HFFc6 (cell line): ENCODE measurements around the gene PPP2R2B. TPM values are rescaled to one million over a fixed set of nuclear protein-coding genes. Genes with fewer than 3 reads are reported as not detected.

Experiments used
- DNase-seq: peaks from one replicate; pipeline ENCODE4 v3.0.0-alpha.2; 2018
- H3K27ac Mint-ChIP-seq: 2 replicates; pipeline ENCODE4 v1.8.0; 2020; ENCODE audit warnings: mild to moderate bottlenecking, mixed read lengths
- H3K27me3 Mint-ChIP-seq: 2 replicates; pipeline ENCODE4 v1.8.0; 2021; ENCODE audit warnings: mild to moderate bottlenecking, moderate library complexity, mixed read lengths; ENCODE audit not compliant: insufficient read depth
- H3K36me3 Mint-ChIP-seq: 2 replicates; pipeline ENCODE4 v1.8.0; 2021; ENCODE audit warnings: low read depth, mixed read lengths
- H3K4me1 Mint-ChIP-seq: 2 replicates; pipeline ENCODE4 v1.8.0; 2020; ENCODE audit warnings: low read depth, mixed read lengths
- H3K4me3 Mint-ChIP-seq: 2 replicates; pipeline ENCODE4 v1.8.0; 2020; ENCODE audit warnings: mild to moderate bottlenecking, moderate library complexity, mixed read lengths
- H3K9me3 Mint-ChIP-seq: 2 replicates; pipeline ENCODE4 v1.8.0; 2020; ENCODE audit warnings: mild to moderate bottlenecking, mixed read lengths
- CTCF ChIP-seq: fragments of 200-600 bp; sonication (generic); IDR thresholded peaks from 2 replicates; pipeline ENCODE4 v1.5.0; 2021; ENCODE audit warnings: antibody characterized with exemption, mild to moderate bottlenecking
- total RNA-seq, 6 experiments: library from RNA; stranded (reverse); fragmentation: NEBNext Ultra II Directional; extraction: Animal tissue kit (Norgen Biotek cat#: 25700); gene quantifications; 2 replicates in 1 of 6; 3 replicates in 5 of 6; pipeline ENCODE4 v1.2.3, GENCODE V29; 2021

PPP2R2B gene
- total RNA-seq, 6 experiments from 2014 or later = not detected

GRCh38 chr5:146641941-146642340, 236.6 kb downstream of the PPP2R2B start:
- no peak overlapping the region for H3K4me3 Mint-ChIP-seq
- peaks cover 20% of the 10 kb centered on the region for H3K9me3 Mint-ChIP-seq
- TF ChIP-seq CTCF = no peak
- no peaks in the 10 kb centered on the region for H3K27me3 Mint-ChIP-seq
- H3K36me3 Mint-ChIP-seq = no peaks in the 10 kb centered on the region
- H3K4me1 Mint-ChIP-seq = no peaks in the 10 kb centered on the region
- H3K27ac Mint-ChIP-seq = no peak overlapping the region
- DNase-seq = no peak

- no peaks in the 10 kb centered on the region for H3K4me1 Mint-ChIP-seq
- no peak for DNase-seq
- no peak overlapping the region for H3K4me3 Mint-ChIP-seq
- no peak for TF ChIP-seq CTCF
- H3K27me3 Mint-ChIP-seq = no peaks in the 10 kb centered on the region
- no peak overlapping the region for H3K27ac Mint-ChIP-seq
- no peaks in the 10 kb centered on the region for H3K36me3 Mint-ChIP-seq
- peaks cover 27% of the 10 kb centered on the region for H3K9me3 Mint-ChIP-seq
Observed at GRCh38 chr5:146640285-146640896, 238.2 kb downstream of the PPP2R2B start.

GRCh38 chr5:146635443-146635842, 243.1 kb downstream of the PPP2R2B start:
- no peaks in the 10 kb centered on the region for H3K27me3 Mint-ChIP-seq

GRCh38 chr5:146633323-146633764, 245.2 kb downstream of the PPP2R2B start:
- no peak overlapping the region for H3K27ac Mint-ChIP-seq
- no peak for TF ChIP-seq CTCF
- DNase-seq = no peak
- H3K4me3 Mint-ChIP-seq = no peak overlapping the region
- peaks cover 39% of the 10 kb centered on the region for H3K9me3 Mint-ChIP-seq
- H3K36me3 Mint-ChIP-seq = no peaks in the 10 kb centered on the region
- no peaks in the 10 kb centered on the region for H3K4me1 Mint-ChIP-seq
- H3K27me3 Mint-ChIP-seq = no peaks in the 10 kb centered on the region

More at GRCh38 chr5:146635443-146635842, 243.1 kb downstream of the PPP2R2B start:
- H3K4me1 Mint-ChIP-seq = no peaks in the 10 kb centered on the region
- DNase-seq = no peak
- H3K36me3 Mint-ChIP-seq = no peaks in the 10 kb centered on the region
- no peak for TF ChIP-seq CTCF
- no peak overlapping the region for H3K4me3 Mint-ChIP-seq
- H3K9me3 Mint-ChIP-seq = peaks cover 21% of the 10 kb centered on the region
- H3K27ac Mint-ChIP-seq = no peak overlapping the region

- TF ChIP-seq CTCF = no peak
- no peaks in the 10 kb centered on the region for H3K36me3 Mint-ChIP-seq
- H3K4me1 Mint-ChIP-seq = no peaks in the 10 kb centered on the region
- peaks cover 37% of the 10 kb centered on the region for H3K9me3 Mint-ChIP-seq
- no peak overlapping the region for H3K27ac Mint-ChIP-seq
- H3K4me3 Mint-ChIP-seq = no peak overlapping the region
- H3K27me3 Mint-ChIP-seq = no peaks in the 10 kb centered on the region
- no peak for DNase-seq
Observed at GRCh38 chr5:146632620-146633322, 245.8 kb downstream of the PPP2R2B start.
